Activated CD4-positive, alpha-beta T cell treated with anti-CD3 and anti-CD28 coated beads, Interleukin-2, amount 10 ng/mL, durations not matched to agents 24 days and 14 days (primary cell): ENCODE measurements around the gene C10orf90. TPM values are rescaled to one million over a fixed set of nuclear protein-coding genes. Genes with fewer than 3 reads are reported as not detected.

Source experiments
- DNase-seq: peaks from one replicate; pipeline ENCODE4 v3.0.0; 2022
- H3K27ac Mint-ChIP-seq: one replicate; pipeline ENCODE4 v1.8.0; 2022; ENCODE audit warnings: mild to moderate bottlenecking, mixed read lengths
- H3K27me3 Mint-ChIP-seq: one replicate; pipeline ENCODE4 v1.8.0; 2022; ENCODE audit warnings: mixed read lengths
- H3K36me3 Mint-ChIP-seq: one replicate; pipeline ENCODE4 v1.8.0; 2022; ENCODE audit warnings: low read depth, mild to moderate bottlenecking, mixed read lengths
- H3K4me1 Mint-ChIP-seq: one replicate; pipeline ENCODE4 v1.8.0; 2021; ENCODE audit warnings: mixed read lengths
- H3K4me3 Mint-ChIP-seq: one replicate; pipeline ENCODE4 v1.8.0; 2022; ENCODE audit warnings: mild to moderate bottlenecking, moderate library complexity, mixed read lengths
- H3K9me3 Mint-ChIP-seq: one replicate; pipeline ENCODE4 v1.8.0; 2021; ENCODE audit warnings: mixed read lengths
- intact Hi-C: fragments of 100-400 bp; cut with micrococcal nuclease; formaldehyde crosslinking; loops from one replicate; pipeline ENCODE4 v1.15.1; 2023
- total RNA-seq: library from RNA; stranded (reverse); gene quantifications from 2 replicates; pipeline ENCODE4 v1.2.3, GENCODE V29; 2022

The C10orf90 gene
- total RNA-seq, 1 donor from 2014 or later = not detected

DNA sequence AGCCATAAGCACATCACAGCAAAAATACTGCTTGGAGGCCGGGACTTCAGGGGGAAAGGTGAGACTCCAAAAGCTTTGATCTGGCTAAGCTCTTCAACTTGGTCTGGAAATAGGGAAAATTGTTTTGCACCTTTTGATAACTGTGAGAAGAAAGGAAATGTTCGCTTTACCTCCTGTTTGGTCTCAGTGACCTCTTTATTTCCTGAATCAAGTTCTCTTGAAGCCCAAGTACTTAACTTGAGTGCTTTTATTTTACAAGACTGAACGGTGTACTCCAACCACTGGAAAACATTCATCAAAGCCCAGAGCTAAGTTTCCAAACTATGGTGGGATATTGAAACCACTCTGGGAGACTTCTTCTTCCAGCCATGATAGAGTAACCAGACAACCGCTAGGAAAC is 5.3 kb downstream of the C10orf90 start:
- Mint-ChIP-seq H3K4me3 (no peak overlapping the region), H3K4me1 (peaks cover 2% of the 10 kb centered on the region), H3K27me3 (no peaks in the 10 kb centered on the region), H3K9me3 (no peaks in the 10 kb centered on the region), H3K27ac (no peak overlapping the region), H3K36me3 (no peaks in the 10 kb centered on the region)
- no peak for DNase-seq
- intact Hi-C loops = no loop called here

DNA sequence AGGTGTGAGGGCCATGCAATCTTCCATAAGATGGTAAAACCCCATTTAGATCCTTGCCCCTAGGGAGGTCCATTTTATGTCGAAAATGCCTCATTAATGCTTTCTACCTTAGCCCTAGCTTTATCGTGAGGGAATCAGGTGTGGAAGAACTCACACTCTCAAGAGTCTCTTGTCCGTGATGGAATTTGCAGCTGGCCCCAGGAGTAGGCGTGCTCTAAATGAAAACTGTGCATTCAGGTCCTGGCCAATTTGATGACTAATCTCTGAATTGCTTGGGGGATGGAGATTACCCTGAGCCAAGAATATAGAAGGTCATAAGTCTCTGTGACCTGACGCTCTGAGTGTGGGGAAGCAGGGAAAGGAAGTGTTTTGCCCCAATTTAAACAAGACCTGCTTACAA is 6.6 kb downstream of the C10orf90 start:
- Mint-ChIP-seq H3K4me3 (no peak overlapping the region), H3K27ac (peak overlapping the region; percentile 14), H3K27me3 (no peaks in the 10 kb centered on the region), H3K36me3 (no peaks in the 10 kb centered on the region), H3K9me3 (no peaks in the 10 kb centered on the region), H3K4me1 (peaks cover 2% of the 10 kb centered on the region)
- intact Hi-C loops = no loop called here
- no peak for DNase-seq

DNA sequence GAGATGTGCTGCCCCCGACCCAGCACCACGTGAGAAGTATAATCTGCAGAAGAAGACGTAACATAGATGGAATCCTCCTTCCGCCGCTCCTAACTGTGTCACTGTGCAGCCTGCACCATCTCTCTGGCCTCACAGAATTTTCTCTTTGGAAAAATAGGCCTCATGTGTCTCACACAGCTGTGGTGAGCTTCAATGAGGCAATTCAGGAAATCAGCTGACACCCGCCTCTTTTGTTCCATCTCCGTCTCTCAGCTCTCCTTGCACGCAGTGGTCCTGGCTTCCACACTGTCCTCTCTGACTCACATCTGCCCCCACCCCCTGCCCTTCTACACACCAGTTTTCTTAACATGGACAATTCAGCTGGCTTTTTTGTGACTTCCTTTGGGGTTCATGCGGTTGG is 7.2 kb downstream of the C10orf90 start:
- H3K27me3 Mint-ChIP-seq = no peaks in the 10 kb centered on the region
- intact Hi-C loops = no loop called here

DNA sequence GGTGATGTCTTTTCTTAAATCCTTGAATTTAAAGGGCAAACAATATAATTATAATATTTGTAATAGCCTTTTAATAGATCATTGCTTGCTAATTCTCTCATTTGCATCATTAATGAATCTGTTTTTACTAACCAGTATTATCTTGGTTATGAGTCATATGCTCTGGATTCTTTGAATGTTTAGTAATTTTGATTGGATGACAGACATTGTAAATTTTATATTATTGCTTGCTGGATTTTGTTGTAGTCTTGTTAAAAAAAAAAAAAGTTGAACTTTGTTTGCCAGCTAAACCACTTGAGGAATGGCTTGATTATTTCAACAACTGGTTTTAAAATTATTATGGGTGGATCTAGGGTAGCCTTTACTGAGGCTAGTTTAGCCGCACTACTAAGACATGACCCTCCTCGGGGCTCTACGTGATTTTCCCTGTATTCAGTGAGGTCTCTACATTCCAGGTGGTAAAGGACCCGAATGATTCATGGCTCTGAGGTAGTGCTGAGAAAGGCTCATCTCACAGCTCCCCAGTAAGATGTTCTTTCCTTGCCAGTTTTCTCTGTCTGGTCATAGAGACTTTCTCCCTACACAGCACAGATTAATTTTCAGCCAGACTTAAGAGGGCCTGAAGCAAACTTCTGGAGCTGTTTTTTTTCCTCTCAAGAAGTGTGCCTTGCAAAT is 8.5 kb downstream of the C10orf90 start:
- Mint-ChIP-seq H3K36me3 (no peaks in the 10 kb centered on the region), H3K9me3 (no peaks in the 10 kb centered on the region), H3K27me3 (no peaks in the 10 kb centered on the region), H3K4me1 (peaks cover 2% of the 10 kb centered on the region), H3K4me3 (no peak overlapping the region), H3K27ac (no peak overlapping the region)
- DNase-seq = no peak
- intact Hi-C loops = no loop called here

More for the DNA sequence above, 7.2 kb downstream of the C10orf90 start:
- H3K36me3 Mint-ChIP-seq = no peaks in the 10 kb centered on the region
- H3K4me3 Mint-ChIP-seq = no peak overlapping the region
- H3K9me3 Mint-ChIP-seq = no peaks in the 10 kb centered on the region
- DNase-seq = peak; percentile 57
- peak overlapping the region; percentile 31 for H3K27ac Mint-ChIP-seq
- peaks cover 2% of the 10 kb centered on the region for H3K4me1 Mint-ChIP-seq

DNA sequence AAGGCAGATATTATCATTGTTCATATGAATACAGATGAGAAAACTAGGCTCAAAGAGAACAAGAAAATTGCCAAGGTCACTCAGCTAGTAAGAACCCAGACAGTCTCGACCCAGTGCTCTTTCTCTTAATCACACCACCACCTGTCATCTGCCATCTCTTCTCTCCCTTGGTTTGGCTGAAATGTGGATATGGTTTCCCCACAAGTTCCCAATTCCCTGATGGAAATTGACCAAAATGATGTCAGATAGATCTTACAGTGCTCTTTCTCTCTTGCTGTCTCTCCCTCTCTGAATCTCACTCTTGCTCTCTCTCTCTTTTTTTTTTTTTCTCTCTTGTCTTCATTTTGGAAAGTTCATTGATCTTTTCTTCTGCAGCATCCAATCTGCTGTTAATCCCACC is 9.1 kb downstream of the C10orf90 start:
- Mint-ChIP-seq H3K4me1 (peaks cover 2% of the 10 kb centered on the region), H3K27ac (no peak overlapping the region), H3K9me3 (no peaks in the 10 kb centered on the region), H3K36me3 (no peaks in the 10 kb centered on the region), H3K4me3 (no peak overlapping the region), H3K27me3 (no peaks in the 10 kb centered on the region)
- intact Hi-C loops = no loop called here
- no peak for DNase-seq

DNA sequence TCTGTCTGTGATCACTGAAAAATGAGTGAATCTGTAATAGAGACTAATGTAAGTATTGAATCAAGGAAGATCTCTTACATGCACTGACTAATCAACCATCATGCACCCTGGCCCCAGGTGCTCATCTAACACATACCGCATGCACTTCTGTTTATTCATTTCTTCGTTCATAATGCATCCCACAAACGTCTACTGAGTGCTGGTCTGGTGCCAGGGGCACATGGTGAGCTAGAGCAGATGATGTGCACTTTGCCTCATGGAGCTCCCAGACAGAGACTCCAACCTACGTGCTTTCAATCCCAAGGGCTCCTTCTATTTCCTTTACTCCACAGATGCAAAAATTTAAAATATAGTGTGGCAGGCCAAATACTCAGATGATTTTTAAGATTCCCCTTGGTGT is 10.7 kb downstream of the C10orf90 start:
- H3K27ac Mint-ChIP-seq = no peak overlapping the region
- intact Hi-C loops = no loop called here
- H3K4me3 Mint-ChIP-seq = no peak overlapping the region
- H3K36me3 Mint-ChIP-seq = no peaks in the 10 kb centered on the region
- H3K27me3 Mint-ChIP-seq = no peaks in the 10 kb centered on the region
- no peaks in the 10 kb centered on the region for H3K9me3 Mint-ChIP-seq
- H3K4me1 Mint-ChIP-seq = peaks cover 2% of the 10 kb centered on the region
- DNase-seq = no peak

DNA sequence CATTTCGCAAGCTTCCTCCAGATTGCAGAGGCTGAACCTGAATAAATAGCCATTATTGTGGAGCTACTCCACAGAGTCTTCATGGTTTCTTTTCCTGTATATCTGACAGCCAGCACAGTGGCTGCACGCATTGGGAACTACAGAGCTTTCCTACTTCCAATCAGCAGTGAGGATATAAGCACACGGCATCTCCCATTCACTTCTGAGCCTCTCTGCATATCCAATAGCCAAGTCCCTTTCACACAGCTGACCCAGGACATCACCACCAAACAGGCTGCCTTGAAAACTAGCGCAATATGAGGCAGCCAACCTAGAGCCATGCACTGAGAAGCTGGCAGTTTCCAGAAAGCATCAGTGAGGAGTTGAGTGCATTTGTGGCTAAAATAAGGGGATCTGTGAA is 11.6 kb downstream of the C10orf90 start:
- Mint-ChIP-seq H3K36me3 (no peaks in the 10 kb centered on the region), H3K4me3 (no peak overlapping the region), H3K4me1 (peaks cover under 1% of the 10 kb centered on the region), H3K27me3 (no peaks in the 10 kb centered on the region), H3K9me3 (no peaks in the 10 kb centered on the region), H3K27ac (no peak overlapping the region)
- intact Hi-C loops = no loop called here
- no peak for DNase-seq

DNA sequence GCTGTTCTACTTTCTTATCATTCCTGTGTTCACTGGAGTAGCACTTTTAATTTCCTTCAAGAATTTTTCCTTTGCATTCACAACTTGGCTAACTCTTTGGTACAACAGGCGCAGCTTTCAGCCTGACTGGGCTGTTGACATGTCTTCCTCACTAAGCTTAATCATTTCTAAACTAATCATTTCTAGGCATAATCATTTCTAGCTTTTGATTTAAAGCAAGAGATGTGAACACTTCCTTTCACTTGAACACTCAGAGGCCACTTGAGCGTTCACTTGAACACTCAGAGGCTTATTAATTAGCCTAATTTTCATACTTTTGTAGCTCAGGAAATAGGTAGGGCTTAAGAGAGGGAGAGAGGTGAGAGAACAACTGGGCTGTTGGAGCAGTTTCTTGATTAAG is 15.9 kb downstream of the C10orf90 start:
- no peak for DNase-seq
- Mint-ChIP-seq H3K36me3 (no peaks in the 10 kb centered on the region), H3K27me3 (no peaks in the 10 kb centered on the region), H3K4me1 (no peaks in the 10 kb centered on the region), H3K9me3 (no peaks in the 10 kb centered on the region), H3K27ac (no peak overlapping the region), H3K4me3 (no peak overlapping the region)
- intact Hi-C loops = no loop called here

DNA sequence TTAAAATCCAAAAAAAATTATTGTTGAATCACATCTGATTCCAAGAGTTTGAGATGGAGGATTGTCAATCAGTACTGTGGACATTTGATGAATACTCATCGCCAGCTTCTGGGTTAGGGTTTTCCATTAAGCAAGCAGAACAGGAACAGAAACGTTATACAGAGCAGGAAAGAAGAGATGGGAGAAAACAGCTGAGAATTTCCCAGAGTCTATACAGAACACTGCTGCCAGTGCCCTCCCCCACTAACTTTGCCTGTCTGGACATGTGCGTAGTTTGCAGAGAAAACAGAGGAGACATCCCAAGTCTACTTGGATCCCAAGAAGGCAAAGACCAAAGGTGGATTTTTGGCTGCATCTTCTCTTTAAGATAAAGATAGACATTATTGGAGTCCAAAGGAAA is 19.0 kb downstream of the C10orf90 start:
- H3K4me3 Mint-ChIP-seq = no peak overlapping the region
- H3K36me3 Mint-ChIP-seq = no peaks in the 10 kb centered on the region
- DNase-seq = no peak
- H3K9me3 Mint-ChIP-seq = peaks cover 4% of the 10 kb centered on the region
- intact Hi-C loops = no loop called here
- H3K27me3 Mint-ChIP-seq = no peaks in the 10 kb centered on the region
- no peaks in the 10 kb centered on the region for H3K4me1 Mint-ChIP-seq
- no peak overlapping the region for H3K27ac Mint-ChIP-seq

DNA sequence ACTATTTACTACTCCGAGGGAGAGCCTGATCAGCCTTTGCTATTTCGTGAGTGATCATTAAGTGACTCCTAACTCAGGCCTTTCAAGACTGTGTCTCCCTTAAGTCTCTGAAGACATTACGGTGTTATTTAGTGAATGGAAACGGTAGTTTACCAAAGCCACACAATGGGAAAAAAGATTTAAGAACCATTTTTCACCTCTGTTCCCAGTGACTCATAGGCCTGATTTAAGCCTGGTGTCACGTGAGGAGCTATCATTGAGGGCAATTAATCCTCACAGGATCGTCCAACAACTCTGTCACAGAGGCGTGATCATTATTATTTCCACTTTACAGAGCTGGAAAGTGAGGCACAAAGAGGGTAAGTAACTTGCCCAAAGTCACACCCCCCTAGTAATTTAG is 20.3 kb downstream of the C10orf90 start:
- Mint-ChIP-seq H3K27ac (no peak overlapping the region), H3K27me3 (no peaks in the 10 kb centered on the region), H3K36me3 (no peaks in the 10 kb centered on the region), H3K9me3 (peaks cover 4% of the 10 kb centered on the region), H3K4me1 (no peaks in the 10 kb centered on the region), H3K4me3 (no peak overlapping the region)
- intact Hi-C loops = no loop called here
- no peak for DNase-seq

DNA sequence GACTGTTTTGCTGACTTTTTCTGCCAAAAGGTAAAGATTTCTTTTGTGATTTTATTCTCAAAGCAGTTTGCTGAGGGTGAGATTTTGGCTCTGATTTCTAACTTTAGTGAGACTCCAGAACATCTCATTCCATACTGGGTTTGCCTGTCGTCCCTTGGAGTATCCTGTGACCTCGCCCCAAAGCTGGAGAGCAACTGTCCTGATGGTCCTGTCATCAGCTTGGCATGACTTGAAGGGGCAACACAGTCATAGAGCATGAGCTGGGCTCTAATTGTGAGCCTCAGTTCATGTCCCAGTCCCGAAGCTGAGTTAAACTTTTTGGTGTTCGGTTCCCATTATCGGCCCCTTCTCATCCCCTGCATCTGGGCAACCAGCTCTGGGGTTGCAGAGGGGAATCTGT is 23.4 kb downstream of the C10orf90 start:
- intact Hi-C loops = no loop called here
- H3K27ac Mint-ChIP-seq = no peak overlapping the region

DNA sequence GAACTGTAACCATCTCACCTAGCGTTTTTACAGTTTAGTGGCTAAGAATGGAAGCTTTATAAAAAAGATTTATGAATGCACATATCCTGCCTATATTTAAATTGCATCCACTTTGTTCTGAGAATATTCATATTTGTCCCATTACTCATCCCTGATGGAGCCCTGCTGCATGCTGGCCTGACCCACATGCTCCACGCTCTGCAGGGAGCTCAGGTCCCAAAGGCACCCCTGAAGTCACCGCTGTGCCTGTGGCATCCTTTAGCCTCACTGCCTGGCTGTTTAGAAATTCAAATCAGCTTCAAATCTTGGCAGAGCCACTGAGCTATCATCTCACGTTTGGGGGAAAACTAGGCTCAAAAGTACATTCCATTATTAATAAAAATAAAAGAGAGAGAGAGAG is 24.4 kb downstream of the C10orf90 start:
- Mint-ChIP-seq H3K36me3 (no peaks in the 10 kb centered on the region), H3K27ac (no peak overlapping the region), H3K9me3 (peaks cover 4% of the 10 kb centered on the region), H3K27me3 (no peaks in the 10 kb centered on the region), H3K4me1 (no peaks in the 10 kb centered on the region), H3K4me3 (no peak overlapping the region)
- intact Hi-C loops = no loop called here
- no peak for DNase-seq

More for the DNA sequence above, 23.4 kb downstream of the C10orf90 start:
- H3K36me3 Mint-ChIP-seq = no peaks in the 10 kb centered on the region
- H3K4me3 Mint-ChIP-seq = no peak overlapping the region
- H3K4me1 Mint-ChIP-seq = no peaks in the 10 kb centered on the region
- no peaks in the 10 kb centered on the region for H3K27me3 Mint-ChIP-seq
- DNase-seq = no peak
- H3K9me3 Mint-ChIP-seq = peaks cover 4% of the 10 kb centered on the region

DNA sequence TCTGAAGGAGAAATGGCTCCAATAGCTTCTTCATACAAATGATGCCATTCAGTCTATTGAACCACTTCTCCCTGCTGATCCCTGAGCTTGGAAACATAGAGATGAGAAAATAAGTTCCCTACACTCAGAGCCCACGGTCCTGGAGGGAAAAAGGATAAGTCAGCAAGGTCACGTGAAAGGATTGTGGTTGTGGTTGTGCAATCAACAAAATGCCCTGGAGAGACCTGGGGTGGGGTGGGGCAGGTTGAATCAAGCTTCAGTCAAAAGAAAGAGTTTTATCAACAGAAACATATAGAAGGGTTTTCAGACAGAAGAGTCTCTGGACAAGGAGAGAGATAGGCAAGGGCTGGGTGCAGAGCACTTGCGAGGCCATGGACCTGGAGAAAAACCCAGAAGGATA is 30.1 kb downstream of the C10orf90 start:
- intact Hi-C loops = no loop called here
- H3K4me3 Mint-ChIP-seq = no peak overlapping the region
- DNase-seq = no peak
- H3K9me3 Mint-ChIP-seq = no peaks in the 10 kb centered on the region
- no peaks in the 10 kb centered on the region for H3K27me3 Mint-ChIP-seq
- no peaks in the 10 kb centered on the region for H3K4me1 Mint-ChIP-seq
- no peaks in the 10 kb centered on the region for H3K36me3 Mint-ChIP-seq
- no peak overlapping the region for H3K27ac Mint-ChIP-seq

DNA sequence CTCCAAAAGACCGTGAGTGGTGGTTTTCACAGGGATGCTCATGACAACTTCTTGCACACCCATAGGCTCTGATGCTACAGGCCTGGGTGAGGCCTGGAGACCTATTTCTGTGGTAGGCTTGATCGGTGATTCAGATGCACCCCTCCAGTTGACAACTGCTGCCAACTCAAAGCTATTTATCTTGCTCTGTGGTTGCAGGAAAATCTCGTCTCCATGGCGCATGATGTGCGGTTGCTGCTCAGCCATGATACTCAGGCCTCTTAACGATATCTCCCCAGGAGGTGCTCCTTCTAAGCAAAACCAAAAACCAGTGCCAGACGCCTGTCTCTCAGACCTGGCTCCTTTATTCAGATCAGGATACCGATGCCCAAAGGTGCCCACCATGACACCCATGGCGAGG is 31.4 kb downstream of the C10orf90 start:
- no peaks in the 10 kb centered on the region for H3K9me3 Mint-ChIP-seq
- no peaks in the 10 kb centered on the region for H3K27me3 Mint-ChIP-seq
- no peak overlapping the region for H3K4me3 Mint-ChIP-seq
- H3K4me1 Mint-ChIP-seq = no peaks in the 10 kb centered on the region
- no peaks in the 10 kb centered on the region for H3K36me3 Mint-ChIP-seq
- H3K27ac Mint-ChIP-seq = no peak overlapping the region
- DNase-seq = no peak
- intact Hi-C loops = no loop called here

DNA sequence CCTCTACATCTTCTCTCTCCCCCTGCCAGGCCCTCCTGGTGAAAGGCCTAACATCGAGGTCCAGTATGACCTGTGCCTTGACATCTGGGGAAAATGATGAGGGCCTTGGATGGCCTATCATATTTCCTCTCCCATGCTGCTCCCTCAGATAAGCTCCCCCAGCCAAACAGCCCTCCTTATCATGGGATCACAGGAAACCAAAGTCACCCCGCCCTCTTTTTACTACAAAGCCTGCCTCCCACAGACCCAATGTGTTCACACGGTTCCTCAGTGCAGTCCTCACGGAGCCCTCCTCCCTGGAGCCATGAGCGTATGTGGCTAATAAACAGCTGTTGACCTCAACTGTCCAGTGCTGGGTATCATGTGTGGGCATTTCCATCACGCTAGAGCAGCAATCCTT is 32.0 kb downstream of the C10orf90 start:
- Mint-ChIP-seq H3K4me3 (no peak overlapping the region), H3K4me1 (no peaks in the 10 kb centered on the region), H3K27me3 (no peaks in the 10 kb centered on the region), H3K27ac (no peak overlapping the region), H3K36me3 (no peaks in the 10 kb centered on the region), H3K9me3 (no peaks in the 10 kb centered on the region)
- intact Hi-C loops = no loop called here
- DNase-seq = no peak
